ENCODE data around the gene MAGEF1. TPM values are rescaled to one million over a fixed set of nuclear protein-coding genes. Genes with fewer than 3 reads are reported as not detected.

The MAGEF1 gene
- total and polyA plus RNA-seq, 2 of the 13 experiments (the other 11 are each of a cell fraction or from before 2014, with no cell fraction given): 26.0 to 62.4 TPM

- TF ChIP-seq ZNF619 (CRISPR knock-in tag; IDR thresholded peaks at IDR 0.05) (peak; percentile 80; the same call in 1 of the 2 replicates), ZBTB25 (CRISPR knock-in tag; IDR thresholded peaks at IDR 0.05) (0 out of 2 replicates have a peak, but pooled peaks have one; percentile 61), ZNF740 (CRISPR knock-in tag; IDR thresholded peaks at IDR 0.05) (no peak), LCORL (IDR thresholded peaks at IDR 0.05) (no peak), LCORL (CRISPR knock-in tag; IDR thresholded peaks at IDR 0.05) (peak; percentile 83), ZNF562 (CRISPR knock-in tag; IDR thresholded peaks at IDR 0.05; ENCODE audit: borderline replicate concordance) (no peak), ZBTB46 (CRISPR knock-in tag; IDR thresholded peaks at IDR 0.05; ENCODE audit: borderline replicate concordance) (no peak), FUBP1 (CRISPR knock-in tag; IDR thresholded peaks at IDR 0.05; ENCODE audit: borderline replicate concordance) (no peak), ZNF552 (CRISPR knock-in tag; IDR thresholded peaks at IDR 0.05; ENCODE audit: borderline replicate concordance) (peak; percentile 59; the same call in 1 of the 2 replicates), HHEX (CRISPR knock-in tag; IDR thresholded peaks at IDR 0.05) (no peak), SNRNP70 (IDR thresholded peaks at IDR 0.05; ENCODE audit: low read depth, low read length) (no peak), ZNF430 (CRISPR knock-in tag; IDR thresholded peaks at IDR 0.05) (peak; percentile 90), ZNF18 (CRISPR knock-in tag; IDR thresholded peaks at IDR 0.05; ENCODE audit: insufficient replicate concordance) (peak; percentile 22), ZNF709 (CRISPR knock-in tag; IDR thresholded peaks at IDR 0.05) (peak; percentile 82; the same call in 1 of the 2 replicates), DNMT1 (CRISPR knock-in tag; IDR thresholded peaks at IDR 0.05) (no peak)
These were observed at the start of gene MAGEF1 (continued) for GRCh38 chr3:184711493-184712247.
